HFF-Myc (cell line): Measurements from ENCODE around the gene CTCF.
A peak's percentile ranks its signal among the peaks of the same experiment; 100 is the strongest.
"Not testable (repeated sequence)": the region's sequence is repeated elsewhere in the genome, so short reads cannot be mapped to it uniquely, and the experiment has no call there.

ENCODE experiments used
- DNase-seq: peaks from one replicate; pipeline ENCODE4 v3.0.0-alpha.2; 2011; ENCODE audit warnings: low read depth; ENCODE audit errors: extremely low read depth
- H3K4me3 ChIP-seq: replicated peaks from 2 replicates; pipeline ENCODE4 v1.5.1; 2011; ENCODE audit warnings: low read depth, mild to moderate bottlenecking, control low read depth, low read length
- CTCF ChIP-seq: IDR thresholded peaks from 2 replicates; pipeline ENCODE4 v1.5.1; 2012; ENCODE audit warnings: mild to moderate bottlenecking, low read depth, low read length, control low read depth; ENCODE audit errors: missing control alignments

The CTCF gene, protein sequence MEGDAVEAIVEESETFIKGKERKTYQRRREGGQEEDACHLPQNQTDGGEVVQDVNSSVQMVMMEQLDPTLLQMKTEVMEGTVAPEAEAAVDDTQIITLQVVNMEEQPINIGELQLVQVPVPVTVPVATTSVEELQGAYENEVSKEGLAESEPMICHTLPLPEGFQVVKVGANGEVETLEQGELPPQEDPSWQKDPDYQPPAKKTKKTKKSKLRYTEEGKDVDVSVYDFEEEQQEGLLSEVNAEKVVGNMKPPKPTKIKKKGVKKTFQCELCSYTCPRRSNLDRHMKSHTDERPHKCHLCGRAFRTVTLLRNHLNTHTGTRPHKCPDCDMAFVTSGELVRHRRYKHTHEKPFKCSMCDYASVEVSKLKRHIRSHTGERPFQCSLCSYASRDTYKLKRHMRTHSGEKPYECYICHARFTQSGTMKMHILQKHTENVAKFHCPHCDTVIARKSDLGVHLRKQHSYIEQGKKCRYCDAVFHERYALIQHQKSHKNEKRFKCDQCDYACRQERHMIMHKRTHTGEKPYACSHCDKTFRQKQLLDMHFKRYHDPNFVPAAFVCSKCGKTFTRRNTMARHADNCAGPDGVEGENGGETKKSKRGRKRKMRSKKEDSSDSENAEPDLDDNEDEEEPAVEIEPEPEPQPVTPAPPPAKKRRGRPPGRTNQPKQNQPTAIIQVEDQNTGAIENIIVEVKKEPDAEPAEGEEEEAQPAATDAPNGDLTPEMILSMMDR

DNA sequence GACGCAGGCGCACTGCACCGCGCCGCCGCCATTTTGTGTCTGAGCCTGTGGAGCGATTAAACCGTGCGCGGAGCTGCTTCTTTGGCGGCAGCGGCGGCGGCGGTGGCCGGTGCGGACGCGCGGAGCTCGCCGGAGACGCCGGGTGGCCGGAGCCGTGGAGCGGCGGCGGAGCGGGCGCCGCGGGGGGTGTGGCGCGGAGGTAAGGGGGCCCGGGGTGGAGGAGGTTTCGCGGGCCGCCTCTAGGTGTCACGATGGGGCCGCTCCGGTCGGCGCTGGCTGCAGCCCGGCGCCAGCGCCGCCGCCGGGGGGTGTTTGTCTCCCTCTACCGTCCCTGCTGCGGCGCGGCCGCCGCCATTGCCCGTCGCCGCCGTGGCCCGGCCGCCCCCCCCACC is at the start of gene CTCF:
CTCF (plus strand) TSS at position 1 of the 392 bp plus-strand sequence. CDS start 48,307 bp downstream, outside the sequence.
- peak; percentile 36 for DNase-seq
- peak; percentile 28 for TF ChIP-seq CTCF

DNA sequence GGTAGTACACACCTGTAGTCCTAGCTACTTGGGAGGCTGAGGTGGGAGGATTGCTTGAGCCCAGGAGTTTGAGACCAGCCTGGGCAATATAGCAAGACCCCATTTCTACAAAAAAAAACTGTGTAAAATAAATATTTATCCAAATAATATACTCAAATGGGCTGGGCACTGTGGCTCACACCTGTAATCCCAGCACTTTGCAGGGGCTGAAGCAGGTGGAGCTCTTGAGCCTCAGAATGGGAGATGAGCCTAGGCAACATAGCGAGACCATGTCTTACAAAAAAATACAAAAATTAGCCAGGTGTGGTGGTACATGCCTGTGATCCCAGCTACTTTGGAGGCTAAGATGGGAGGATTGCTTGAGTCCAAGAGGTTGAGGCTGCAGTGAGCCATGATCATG is 48.4 kb upstream of the CTCF start:
- not testable (repeated sequence) for H3K4me3 ChIP-seq, DNase-seq

More for the DNA sequence above, at the start of gene CTCF:
- H3K4me3 ChIP-seq, result peak within 1 kb of the TSS; percentile 83

DNA sequence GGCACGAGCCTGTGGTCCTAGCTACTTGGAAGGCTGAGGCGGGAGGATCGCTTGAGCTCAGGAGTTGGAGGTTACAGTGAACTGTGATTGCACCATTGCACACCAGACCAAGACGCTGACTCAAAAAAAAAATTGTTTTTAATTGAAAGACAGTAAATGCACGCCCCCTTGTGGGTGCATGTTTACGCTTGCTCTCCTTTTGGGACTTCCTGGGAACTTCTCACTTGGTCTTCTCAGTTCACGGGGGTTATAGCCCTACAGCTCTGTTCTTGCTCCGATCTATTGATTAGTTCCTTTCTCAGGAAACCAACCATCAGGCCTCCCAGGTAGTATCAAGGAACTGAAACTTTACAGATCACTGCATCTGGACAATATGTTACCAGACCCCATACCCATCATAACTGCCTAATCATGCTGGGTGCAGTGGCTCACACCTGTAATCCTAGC is 47.9 kb upstream of the CTCF start:
- no peak overlapping the region for H3K4me3 ChIP-seq
- TF ChIP-seq CTCF, result peak; percentile 76
- peak; percentile 72 for DNase-seq

DNA sequence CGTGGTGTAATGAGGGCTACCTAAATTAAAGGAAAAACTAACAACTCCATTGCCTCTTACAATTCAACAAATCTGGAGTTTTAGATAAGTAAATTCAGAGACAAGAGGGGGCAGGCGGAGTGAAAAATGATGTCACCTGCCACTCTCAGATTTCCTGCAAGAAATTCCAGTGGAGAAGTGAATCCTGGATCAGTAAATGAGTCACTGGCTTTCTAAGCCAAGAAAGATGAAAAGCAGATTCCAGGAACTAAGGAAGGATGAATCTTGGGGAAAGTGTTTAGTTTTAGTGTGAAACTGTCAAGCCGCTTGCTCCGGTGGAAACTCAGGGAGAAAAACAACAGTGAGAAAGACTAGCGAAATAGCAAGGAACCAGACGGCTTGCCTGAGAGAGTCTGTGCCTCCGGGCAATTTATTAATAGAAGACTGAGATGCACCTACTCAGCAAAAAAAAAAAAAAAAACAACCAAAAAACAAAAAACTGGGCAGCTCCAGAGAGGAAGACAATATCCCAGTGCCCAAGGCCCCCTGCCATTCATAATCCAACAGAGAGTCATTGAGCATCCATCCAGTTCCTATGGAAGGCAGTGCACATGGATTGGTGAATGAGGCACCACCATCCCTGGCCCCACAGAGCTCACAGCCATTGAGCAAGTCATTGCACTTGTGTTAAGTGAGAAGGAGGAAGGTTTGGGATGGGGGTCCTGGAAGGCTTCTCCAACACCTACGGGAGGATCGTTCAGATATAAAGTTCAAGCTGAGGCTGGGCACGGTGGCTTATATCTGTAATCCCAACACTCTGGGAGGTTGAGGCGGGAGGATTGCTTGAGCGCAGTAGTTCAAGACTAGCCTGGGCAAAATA is 45.8 kb upstream of the CTCF start:
- no peak for DNase-seq
- TF ChIP-seq CTCF, result no peak

DNA sequence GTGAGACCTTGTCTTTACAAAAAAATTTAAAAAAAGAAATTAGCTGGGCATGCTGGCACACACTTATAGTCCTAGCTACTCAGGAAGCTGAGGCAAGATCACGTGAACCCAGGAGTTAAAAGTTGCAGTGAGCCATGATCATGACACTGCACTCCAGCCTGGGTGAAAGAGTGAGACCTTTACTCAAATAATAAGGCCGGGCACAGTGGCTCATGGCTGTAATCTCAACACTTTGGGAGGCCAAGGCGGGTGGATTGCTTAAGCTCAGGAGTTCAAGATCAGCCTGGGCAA is 45.2 kb upstream of the CTCF start:
- no peak for DNase-seq
- TF ChIP-seq CTCF, result no peak
- no peak overlapping the region for H3K4me3 ChIP-seq

More for the DNA sequence above, 45.8 kb upstream of the CTCF start:
- no peak overlapping the region for H3K4me3 ChIP-seq

DNA sequence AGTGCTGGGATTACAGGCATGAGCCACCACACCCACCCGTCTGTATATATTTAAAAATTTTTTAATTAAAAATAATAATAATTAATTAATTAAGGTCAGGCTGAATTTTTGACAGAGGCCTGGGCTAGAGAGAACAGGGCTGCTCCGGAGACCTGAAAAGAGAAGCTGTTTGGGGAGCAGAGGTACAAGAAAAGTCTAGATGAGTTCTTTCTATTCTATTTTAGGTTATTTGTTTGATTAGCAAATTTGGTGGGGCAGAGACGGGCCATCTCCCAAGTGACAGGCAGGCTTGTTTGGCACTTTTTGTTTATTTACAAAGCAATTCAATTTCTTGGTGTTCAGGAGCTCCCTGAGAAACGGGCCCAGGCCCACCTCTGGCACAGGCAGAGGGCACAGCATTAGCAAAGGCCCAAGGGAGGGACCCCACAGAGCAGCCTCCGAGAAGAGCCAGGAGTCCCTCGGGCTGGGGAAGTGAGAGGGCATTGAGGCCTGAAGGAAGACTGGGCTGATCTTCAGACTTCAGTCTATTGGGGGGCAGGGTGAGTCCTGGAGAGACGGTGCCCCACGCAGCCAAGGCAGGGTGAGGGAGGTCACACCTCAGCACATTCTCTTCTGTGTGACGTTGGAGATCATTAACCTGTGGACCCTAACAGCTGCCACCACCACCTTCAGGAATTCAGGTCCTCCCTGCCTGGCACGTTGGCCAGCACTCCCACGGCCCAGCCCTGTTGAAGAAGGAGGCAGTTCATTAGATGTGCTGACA is 44.5 kb upstream of the CTCF start:
- DNase-seq, result no peak
- TF ChIP-seq CTCF, result no peak
- no peak overlapping the region for H3K4me3 ChIP-seq
